ENCODE results near the gene CDH8.

The CDH8 gene

GRCh38 chr16:62036101-62036801 lies at the start of gene CDH8:
Gene CDH8 (minus strand): TSS chr16:62036438. CDS start chr16:62021403, 15,035 bp downstream.
- no peak for DNase-seq

DNA sequence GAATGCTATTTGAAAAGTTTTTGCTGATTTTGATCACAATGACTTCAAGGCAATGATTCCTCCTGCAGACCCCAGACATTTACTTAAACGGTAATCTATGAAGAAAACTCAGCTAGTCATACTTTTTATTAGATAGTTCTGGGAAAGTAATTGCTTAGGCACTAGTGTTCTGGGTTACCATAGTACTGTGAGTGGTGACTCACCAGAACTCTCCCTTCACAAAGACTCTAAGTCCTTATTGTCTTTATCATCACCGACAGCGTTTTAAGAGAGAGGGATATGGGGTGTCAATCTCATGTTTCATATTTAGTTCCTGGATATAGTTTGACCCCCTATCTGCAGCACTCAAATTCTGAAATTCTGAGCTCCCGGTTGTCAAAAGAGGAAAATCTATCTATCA lies 43.0 kb upstream of the CDH8 start:
- DNase-seq, result no peak

- DNase-seq, result no peak
These were observed 41.8 kb upstream of the CDH8 start for GRCh38 chr16:62077998-62078397.

GRCh38 chr16:62076886-62077285 lies 40.6 kb upstream of the CDH8 start:
- DNase-seq, result no peak

DNA sequence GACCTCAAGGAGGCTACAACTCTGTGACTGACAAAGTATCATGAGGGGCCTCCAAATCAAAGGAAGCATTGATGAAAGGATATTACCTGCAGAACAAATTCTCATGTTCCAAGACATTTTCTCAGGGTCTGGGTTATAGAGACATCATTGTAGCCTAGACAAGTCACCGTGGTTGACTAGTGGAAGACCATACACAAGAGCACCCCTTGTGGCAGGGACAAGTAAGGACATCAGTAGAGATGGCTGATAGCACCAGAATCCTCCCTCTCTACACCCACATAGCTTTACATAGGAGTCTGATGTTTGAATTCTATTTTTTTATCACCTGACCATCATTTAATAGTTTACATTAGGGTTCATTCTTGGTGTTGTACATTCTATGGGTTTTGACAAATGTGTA lies 32.5 kb upstream of the CDH8 start:
- DNase-seq, result no peak

GRCh38 chr16:62067981-62068380 lies 31.7 kb upstream of the CDH8 start:
- DNase-seq, result no peak

- no peak for DNase-seq
These were observed 30.9 kb upstream of the CDH8 start for GRCh38 chr16:62067182-62067581.

- DNase-seq, result no peak
These were observed 30.5 kb upstream of the CDH8 start for GRCh38 chr16:62066747-62067146.

- no peak for DNase-seq
These were observed 27.9 kb upstream of the CDH8 start for GRCh38 chr16:62064173-62064572.

- DNase-seq, result no peak
These were observed 23.9 kb upstream of the CDH8 start for GRCh38 chr16:62060089-62060488.

- DNase-seq, result no peak
These were observed 23.3 kb upstream of the CDH8 start for GRCh38 chr16:62059527-62059926.

GRCh38 chr16:62058412-62058811 lies 22.2 kb upstream of the CDH8 start:
- DNase-seq, result no peak

GRCh38 chr16:62051942-62052341 lies 15.7 kb upstream of the CDH8 start:
- DNase-seq, result no peak

DNA sequence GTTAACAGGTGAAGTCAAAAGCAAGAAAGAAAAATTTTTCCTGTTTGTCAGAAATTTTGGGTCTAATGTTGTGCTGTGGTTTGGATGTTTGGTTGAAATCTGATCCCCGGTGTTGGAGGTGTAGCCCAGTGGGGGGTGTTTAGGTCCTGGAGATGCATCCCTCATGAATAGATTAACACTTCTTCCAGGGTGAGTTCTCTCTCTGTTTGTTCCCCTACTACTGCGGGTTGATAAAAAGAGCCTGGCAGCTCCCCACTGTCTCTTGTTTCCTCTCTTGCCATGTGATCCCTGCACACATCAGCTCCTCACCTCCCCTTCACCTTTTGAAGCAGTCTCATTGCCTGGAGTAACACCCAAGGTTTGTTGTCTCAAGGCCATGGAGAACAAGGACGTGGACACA lies 14.6 kb upstream of the CDH8 start:
- no peak for DNase-seq

DNA sequence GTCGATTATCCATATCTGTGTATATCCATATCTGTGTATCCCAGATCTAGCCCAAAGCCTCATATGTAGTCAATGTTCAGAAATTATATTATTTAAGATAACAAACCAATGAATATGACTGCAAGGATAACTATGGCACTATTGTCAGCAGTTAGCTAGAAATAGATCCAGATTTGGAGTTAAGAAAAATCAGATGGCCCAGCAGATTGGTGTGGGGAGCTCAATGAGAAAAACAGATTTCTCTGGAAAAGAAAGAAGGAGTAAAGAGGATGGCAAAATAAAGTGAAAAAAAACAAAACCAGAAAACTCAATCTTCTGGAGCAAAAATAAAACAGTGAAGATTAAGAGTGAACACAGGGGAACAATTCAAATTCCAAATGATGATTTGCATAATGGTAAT lies 10.6 kb upstream of the CDH8 start:
- DNase-seq, result no peak

DNA sequence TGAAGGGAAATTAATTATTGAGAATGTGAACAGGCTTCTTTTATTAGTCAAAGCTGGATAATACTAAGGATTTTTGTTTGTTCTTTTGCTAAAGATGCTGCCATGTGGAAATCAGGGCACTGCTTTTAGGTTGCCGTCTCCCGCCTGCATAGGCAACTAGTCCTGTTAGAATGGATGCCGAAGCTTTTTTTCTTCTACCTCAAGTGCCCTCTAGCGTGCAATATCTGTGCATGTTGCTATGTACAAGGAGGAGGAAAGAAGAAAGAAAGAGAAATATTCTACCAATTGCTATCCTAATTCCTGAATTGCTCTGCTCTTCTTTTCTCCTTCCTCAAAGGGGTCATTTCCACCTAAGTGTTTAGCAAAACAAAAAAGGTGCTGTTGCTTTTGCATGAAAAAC lies 5.2 kb upstream of the CDH8 start:
- DNase-seq, result no peak

- no peak for DNase-seq
These were observed 2.4 kb upstream of the CDH8 start for GRCh38 chr16:62038646-62039045.

DNA sequence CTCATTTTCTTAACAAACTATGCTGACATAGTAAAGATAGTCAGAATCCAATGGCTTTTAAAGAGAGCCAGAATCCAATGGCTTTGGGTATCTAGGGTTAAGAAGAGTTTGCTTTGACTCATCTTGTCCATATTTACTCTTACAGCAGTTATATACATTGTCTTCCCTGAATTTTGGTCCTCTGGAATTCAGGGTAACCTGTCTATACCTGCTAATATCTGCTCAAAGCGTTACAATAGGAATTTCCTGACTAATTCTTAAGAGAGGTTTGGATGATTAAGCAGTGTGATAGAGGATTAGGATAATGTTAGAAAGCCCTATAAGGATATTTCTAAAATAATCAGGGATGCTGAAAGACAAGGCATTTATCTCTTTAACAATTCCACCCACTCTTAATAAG lies 2.0 kb upstream of the CDH8 start:
- DNase-seq, result no peak

DNA sequence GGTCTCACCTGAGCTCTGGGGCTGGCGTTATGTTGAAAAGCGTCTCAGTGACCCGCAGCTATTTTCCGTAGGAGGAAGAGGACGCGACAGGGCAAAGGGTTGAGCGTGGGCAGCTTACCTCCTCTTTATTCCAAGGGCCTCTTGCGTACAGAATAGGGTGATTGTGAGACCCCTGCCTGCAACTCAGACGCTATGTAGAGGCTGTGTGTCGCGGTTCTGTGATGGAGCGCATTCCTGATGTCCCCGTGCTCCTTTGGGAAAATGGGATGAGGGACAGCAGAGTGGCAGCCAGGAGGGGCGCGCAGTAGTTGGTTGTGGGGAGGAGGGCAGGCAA lies 531 bp upstream of the CDH8 start:
- no peak for DNase-seq

DNA sequence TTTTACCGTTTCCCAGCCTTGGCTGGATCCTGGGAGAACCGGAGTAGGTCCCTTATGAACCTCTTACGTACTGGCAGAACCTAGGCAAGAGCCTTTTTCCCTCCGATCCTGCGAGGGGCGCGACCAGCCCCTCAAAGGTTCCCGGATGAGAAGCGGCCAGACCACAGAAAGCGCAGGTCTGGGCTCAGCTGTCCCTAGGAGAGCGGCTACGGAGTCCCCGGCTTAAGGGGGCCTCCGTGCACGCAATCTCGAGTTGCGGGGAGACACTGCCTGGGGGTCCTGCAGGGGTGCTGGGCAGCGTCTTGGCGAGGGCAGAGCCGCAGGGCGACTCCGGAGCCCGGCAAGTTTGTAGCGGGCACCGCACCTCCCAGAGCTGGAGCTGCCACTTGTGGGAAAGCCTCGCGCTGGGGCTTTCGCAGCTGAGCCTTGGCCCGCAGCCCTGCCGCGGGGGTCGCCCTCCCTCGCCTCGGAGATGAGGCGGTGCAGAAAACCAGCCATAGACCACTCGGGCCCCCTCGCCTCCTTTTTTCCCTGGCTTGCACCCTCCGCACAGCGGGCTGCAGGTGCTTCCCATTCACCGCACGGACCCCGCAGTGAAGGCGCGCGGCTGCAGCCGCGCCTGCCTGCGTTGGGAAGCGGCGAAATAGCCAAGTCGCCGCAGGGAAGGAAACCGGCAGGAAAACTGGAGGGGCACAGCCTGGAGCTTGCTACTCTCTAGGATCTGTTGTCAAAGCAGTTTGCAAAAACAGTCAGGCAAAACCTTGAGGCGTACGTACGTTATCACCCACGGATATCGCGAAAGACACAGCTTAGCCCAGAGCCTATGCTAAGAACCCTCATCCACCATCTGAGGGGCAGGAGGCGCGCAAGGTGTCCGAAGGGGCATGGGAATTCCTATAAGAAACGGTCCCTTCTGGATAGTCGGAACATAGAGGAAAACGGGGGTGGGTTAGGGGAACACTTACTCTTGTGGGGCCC lies 834 bp downstream of the CDH8 start:
- no peak for DNase-seq

GRCh38 chr16:62034231-62035114 lies 1.8 kb downstream of the CDH8 start:
- DNase-seq, result no peak

DNA sequence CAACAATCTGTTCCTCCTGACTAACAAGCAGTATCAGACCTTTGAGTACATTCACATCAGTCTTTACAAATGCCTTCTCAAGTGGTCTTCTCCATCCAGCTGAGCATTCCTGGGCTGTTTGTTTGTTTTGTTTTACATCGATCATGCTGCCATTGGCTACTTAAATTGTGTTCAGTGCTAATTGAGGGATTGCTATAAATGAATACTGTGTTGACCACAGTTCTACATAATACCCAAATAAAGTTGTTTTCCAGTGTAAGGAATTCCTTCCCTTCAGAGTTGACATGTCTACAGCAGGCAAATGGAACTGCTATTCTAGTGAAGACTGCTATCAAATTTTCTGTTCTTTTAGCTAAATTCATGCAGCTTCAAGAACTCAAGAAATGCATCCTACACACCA lies 3.2 kb downstream of the CDH8 start:
- DNase-seq, result no peak

- no peak for DNase-seq
These were observed 6.3 kb downstream of the CDH8 start for GRCh38 chr16:62029947-62030346.
